NCI-H128 (cell line): Measurements from ENCODE around the gene TNNI3.
"Not testable (repeated sequence)": the region's sequence is repeated elsewhere in the genome, so short reads cannot be mapped to it uniquely, and the experiment has no call there.

Experiments
- DNase-seq: peaks from one replicate; lab custom pipeline; 2025; ENCODE audit not compliant: unreplicated experiment; lab: John Stamatoyannopoulos, UW

TNNI3 gene

GRCh38 chr19:55114566-55115145 is 42.9 kb downstream of the TNNI3 start:
- DNase-seq, result no peak

GRCh38 chr19:55113570-55114039 is 43.9 kb downstream of the TNNI3 start:
- DNase-seq, result no peak

GRCh38 chr19:55112777-55113569 is 44.6 kb downstream of the TNNI3 start:
- DNase-seq, result no peak

GRCh38 chr19:55112246-55112776 is 45.2 kb downstream of the TNNI3 start:
- DNase-seq, result no peak

GRCh38 chr19:55111238-55111831 is 46.2 kb downstream of the TNNI3 start:
- no peak for DNase-seq

GRCh38 chr19:55109527-55110291 is 47.8 kb downstream of the TNNI3 start:
- DNase-seq, result no peak

- not testable (repeated sequence) for DNase-seq
These were observed 50.3 kb downstream of the TNNI3 start for GRCh38 chr19:55107252-55107651.

- no peak for DNase-seq
These were observed 50.9 kb downstream of the TNNI3 start for GRCh38 chr19:55106591-55106990.

- DNase-seq, result no peak
These were observed 52.3 kb downstream of the TNNI3 start for GRCh38 chr19:55105237-55105636.

GRCh38 chr19:55103190-55103589 is 54.3 kb downstream of the TNNI3 start:
- no peak for DNase-seq
